Measurements from ENCODE around the gene GATAD2B.
A peak's percentile ranks its signal among the peaks of the same experiment; 100 is the strongest.

GATAD2B gene

GRCh38 chr1:153963030-153963849, 40.5 kb upstream of the GATAD2B start, which contains the start of gene SLC39A1:
Gene SLC39A1, minus strand, starts transcription at chr1:153963537. Its CDS starts 822 bp downstream, at chr1:153962715.
- H3K9me3 ChIP-seq (ENCODE audit: control insufficient read depth, insufficient read depth, low read depth, low read length), result no peaks in the 10 kb centered on the region
- CTCF ChIA-PET, result interaction anchor here (0.7 to 2.2 kb wide), 5 partner anchors 13 to 166 kb away, joined by 3 to 9 read pairs (median 7); partner anchors contain the start of genes DENND4B and RAB13
- peak within 1 kb of the TSS; percentile 62 for H3K4me3 ChIP-seq (ENCODE audit: low read depth, low read length)
- peaks cover 4% of the 10 kb centered on the region; the same call in 1 of the 2 replicates for H3K4me1 ChIP-seq (ENCODE audit: control insufficient read depth, insufficient read depth, low read length)
- POLR2A ChIA-PET, result interaction anchor here (0.5 to 3.0 kb wide), 21 partner anchors 8 to 325 kb away, joined by 3 to 58 read pairs (median 5); partner anchors contain the start of genes DENND4B, GATAD2B, INTS3 and JTB
- peak within 1 kb of the TSS; percentile 66 for H3K27ac ChIP-seq (ENCODE audit: extremely low read depth, low read depth, low read length)
- peaks cover 0 to 31% of the 10 kb centered on the region in 2 experiments; a peak in 2 of 3 replicates for H3K36me3 ChIP-seq (ENCODE audit: control insufficient read depth in 2 of 2, insufficient read depth in 1 of 2, low read length in 2 of 2)
- TF ChIP-seq ZNF76 (tag by site-specific recombination; IDR thresholded peaks at IDR 0.05; ENCODE audit: borderline replicate concordance, low read depth) (peak; percentile 33; the same call in 1 of the 2 replicates), SP7 (tag by site-specific recombination; IDR thresholded peaks at IDR 0.05) (peak; percentile 31; the same call in 1 of the 2 replicates), ZNF121 (tag by site-specific recombination; IDR thresholded peaks at IDR 0.05) (peak; percentile 99), ZNF629 (tag by site-specific recombination; IDR thresholded peaks at IDR 0.05) (0 out of 2 replicates have a peak, but pooled peaks have one; percentile 64), ZNF202 (tag by site-specific recombination; IDR thresholded peaks at IDR 0.05; ENCODE audit: borderline replicate concordance) (no peak), SP2 (tag by site-specific recombination; IDR thresholded peaks at IDR 0.05) (peak; percentile 95), KLF9 (tag by site-specific recombination; IDR thresholded peaks at IDR 0.05; ENCODE audit: low read depth) (peak; percentile 82), EGR2 (tag by site-specific recombination; IDR thresholded peaks at IDR 0.05; ENCODE audit: low read depth) (peak; percentile 34; the same call in 1 of the 2 replicates), KLF8 (tag by site-specific recombination; IDR thresholded peaks at IDR 0.05) (peak; percentile 76), ZNF2 (tag by site-specific recombination; IDR thresholded peaks at IDR 0.05) (0 out of 2 replicates have a peak, but pooled peaks have one; percentile 31), ZNF37A (tag by site-specific recombination; IDR thresholded peaks at IDR 0.05) (no peak), ZBTB44 (tag by site-specific recombination; IDR thresholded peaks at IDR 0.05) (no peak), IKZF3 (tag by site-specific recombination; IDR thresholded peaks at IDR 0.05) (peak; percentile 78), ZEB2 (tag by site-specific recombination; IDR thresholded peaks at IDR 0.05) (peak; percentile 38; the same call in 1 of the 2 replicates), ZNF394 (tag by site-specific recombination; IDR thresholded peaks at IDR 0.05; ENCODE audit: borderline replicate concordance) (no peak), ZSCAN30 (tag by site-specific recombination; IDR thresholded peaks at IDR 0.05) (peak; percentile 53; the same call in 1 of the 2 replicates), GLIS1 (tag by site-specific recombination; IDR thresholded peaks at IDR 0.05) (peak; percentile 35; the same call in 1 of the 2 replicates), ZIC2 (tag by site-specific recombination; IDR thresholded peaks at IDR 0.05) (peak; percentile 29; the same call in 1 of the 2 replicates), ZBTB26 (tag by site-specific recombination; optimal IDR thresholded peaks at IDR 0.05) (peak; percentile 73), ZNF596 (tag by site-specific recombination; IDR thresholded peaks at IDR 0.05) (peak; percentile 82), KLF1 (tag by site-specific recombination; IDR thresholded peaks at IDR 0.05) (peak; percentile 42; the same call in 1 of the 2 replicates), PBX3 (CRISPR knock-in tag; IDR thresholded peaks at IDR 0.05) (peak; percentile 95; the same call in 1 of the 2 replicates)
- TF ChIP-seq, protein P1, sequence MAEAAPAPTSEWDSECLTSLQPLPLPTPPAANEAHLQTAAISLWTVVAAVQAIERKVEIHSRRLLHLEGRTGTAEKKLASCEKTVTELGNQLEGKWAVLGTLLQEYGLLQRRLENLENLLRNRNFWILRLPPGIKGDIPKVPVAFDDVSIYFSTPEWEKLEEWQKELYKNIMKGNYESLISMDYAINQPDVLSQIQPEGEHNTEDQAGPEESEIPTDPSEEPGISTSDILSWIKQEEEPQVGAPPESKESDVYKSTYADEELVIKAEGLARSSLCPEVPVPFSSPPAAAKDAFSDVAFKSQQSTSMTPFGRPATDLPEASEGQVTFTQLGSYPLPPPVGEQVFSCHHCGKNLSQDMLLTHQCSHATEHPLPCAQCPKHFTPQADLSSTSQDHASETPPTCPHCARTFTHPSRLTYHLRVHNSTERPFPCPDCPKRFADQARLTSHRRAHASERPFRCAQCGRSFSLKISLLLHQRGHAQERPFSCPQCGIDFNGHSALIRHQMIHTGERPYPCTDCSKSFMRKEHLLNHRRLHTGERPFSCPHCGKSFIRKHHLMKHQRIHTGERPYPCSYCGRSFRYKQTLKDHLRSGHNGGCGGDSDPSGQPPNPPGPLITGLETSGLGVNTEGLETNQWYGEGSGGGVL (tag by site-specific recombination; IDR thresholded peaks at IDR 0.05), result peak; percentile 89
- TF ChIP-seq, protein P2, sequence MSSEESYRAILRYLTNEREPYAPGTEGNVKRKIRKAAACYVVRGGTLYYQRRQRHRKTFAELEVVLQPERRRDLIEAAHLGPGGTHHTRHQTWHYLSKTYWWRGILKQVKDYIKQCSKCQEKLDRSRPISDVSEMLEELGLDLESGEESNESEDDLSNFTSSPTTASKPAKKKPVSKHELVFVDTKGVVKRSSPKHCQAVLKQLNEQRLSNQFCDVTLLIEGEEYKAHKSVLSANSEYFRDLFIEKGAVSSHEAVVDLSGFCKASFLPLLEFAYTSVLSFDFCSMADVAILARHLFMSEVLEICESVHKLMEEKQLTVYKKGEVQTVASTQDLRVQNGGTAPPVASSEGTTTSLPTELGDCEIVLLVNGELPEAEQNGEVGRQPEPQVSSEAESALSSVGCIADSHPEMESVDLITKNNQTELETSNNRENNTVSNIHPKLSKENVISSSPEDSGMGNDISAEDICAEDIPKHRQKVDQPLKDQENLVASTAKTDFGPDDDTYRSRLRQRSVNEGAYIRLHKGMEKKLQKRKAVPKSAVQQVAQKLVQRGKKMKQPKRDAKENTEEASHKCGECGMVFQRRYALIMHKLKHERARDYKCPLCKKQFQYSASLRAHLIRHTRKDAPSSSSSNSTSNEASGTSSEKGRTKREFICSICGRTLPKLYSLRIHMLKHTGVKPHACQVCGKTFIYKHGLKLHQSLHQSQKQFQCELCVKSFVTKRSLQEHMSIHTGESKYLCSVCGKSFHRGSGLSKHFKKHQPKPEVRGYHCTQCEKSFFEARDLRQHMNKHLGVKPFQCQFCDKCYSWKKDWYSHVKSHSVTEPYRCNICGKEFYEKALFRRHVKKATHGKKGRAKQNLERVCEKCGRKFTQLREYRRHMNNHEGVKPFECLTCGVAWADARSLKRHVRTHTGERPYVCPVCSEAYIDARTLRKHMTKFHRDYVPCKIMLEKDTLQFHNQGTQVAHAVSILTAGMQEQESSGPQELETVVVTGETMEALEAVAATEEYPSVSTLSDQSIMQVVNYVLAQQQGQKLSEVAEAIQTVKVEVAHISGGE (tag by site-specific recombination; conservative IDR thresholded peaks at IDR 0.05; ENCODE audit: low read depth), result peak; percentile 76
- TF ChIP-seq, protein P3, sequence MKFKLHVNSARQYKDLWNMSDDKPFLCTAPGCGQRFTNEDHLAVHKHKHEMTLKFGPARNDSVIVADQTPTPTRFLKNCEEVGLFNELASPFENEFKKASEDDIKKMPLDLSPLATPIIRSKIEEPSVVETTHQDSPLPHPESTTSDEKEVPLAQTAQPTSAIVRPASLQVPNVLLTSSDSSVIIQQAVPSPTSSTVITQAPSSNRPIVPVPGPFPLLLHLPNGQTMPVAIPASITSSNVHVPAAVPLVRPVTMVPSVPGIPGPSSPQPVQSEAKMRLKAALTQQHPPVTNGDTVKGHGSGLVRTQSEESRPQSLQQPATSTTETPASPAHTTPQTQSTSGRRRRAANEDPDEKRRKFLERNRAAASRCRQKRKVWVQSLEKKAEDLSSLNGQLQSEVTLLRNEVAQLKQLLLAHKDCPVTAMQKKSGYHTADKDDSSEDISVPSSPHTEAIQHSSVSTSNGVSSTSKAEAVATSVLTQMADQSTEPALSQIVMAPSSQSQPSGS (tag by site-specific recombination; IDR thresholded peaks at IDR 0.05; ENCODE audit: low read depth), result peak; percentile 97
